Astrocyte (in vitro differentiated cells and primary cell): Measurements from ENCODE around the gene FAM107B.

ENCODE experiments used
- EZH2 ChIP-seq: IDR thresholded peaks from 2 replicates; pipeline ENCODE4 v1.6.1; 2012; ENCODE audit warnings: mild to moderate bottlenecking, low read length, inconsistent platforms; ENCODE audit not compliant: insufficient read depth
- TF ChIP-seq, protein P1 (sequence below): IDR thresholded peaks from 2 replicates; pipeline ENCODE4 v1.5.1; 2011; ENCODE audit warnings: low read depth, mild to moderate bottlenecking, inconsistent platforms, low read length, moderate library complexity; ENCODE audit not compliant: insufficient read depth

- TF ChIP-seq, protein P1, sequence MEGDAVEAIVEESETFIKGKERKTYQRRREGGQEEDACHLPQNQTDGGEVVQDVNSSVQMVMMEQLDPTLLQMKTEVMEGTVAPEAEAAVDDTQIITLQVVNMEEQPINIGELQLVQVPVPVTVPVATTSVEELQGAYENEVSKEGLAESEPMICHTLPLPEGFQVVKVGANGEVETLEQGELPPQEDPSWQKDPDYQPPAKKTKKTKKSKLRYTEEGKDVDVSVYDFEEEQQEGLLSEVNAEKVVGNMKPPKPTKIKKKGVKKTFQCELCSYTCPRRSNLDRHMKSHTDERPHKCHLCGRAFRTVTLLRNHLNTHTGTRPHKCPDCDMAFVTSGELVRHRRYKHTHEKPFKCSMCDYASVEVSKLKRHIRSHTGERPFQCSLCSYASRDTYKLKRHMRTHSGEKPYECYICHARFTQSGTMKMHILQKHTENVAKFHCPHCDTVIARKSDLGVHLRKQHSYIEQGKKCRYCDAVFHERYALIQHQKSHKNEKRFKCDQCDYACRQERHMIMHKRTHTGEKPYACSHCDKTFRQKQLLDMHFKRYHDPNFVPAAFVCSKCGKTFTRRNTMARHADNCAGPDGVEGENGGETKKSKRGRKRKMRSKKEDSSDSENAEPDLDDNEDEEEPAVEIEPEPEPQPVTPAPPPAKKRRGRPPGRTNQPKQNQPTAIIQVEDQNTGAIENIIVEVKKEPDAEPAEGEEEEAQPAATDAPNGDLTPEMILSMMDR = no peak
- TF ChIP-seq EZH2 = no peak
Measured at GRCh38 chr10:14703631-14704001, 71.1 kb downstream of the FAM107B start.
